Endothelial cell of umbilical vein (primary cell): ENCODE results near the gene TMC4. TPM values are rescaled to one million over a fixed set of nuclear protein-coding genes. Genes with fewer than 3 reads are reported as not detected.

Experiments
- BruUV-seq: library from RNA; stranded (reverse); fragments of 400-500 nt; replicated peaks from 2 replicates; lab custom pipeline; 2021; lab: Mats Ljungman, UMichigan
- CTCF ChIA-PET: fragments of 300-600, 350-600 bp; sonication (Branson Sonifier 250); formaldehyde crosslinking; loops from one replicate; lab custom pipeline; 2021; ENCODE audit warnings: antibody characterized with exemption, inconsistent platforms; lab: Charles Lee
- POLR2A ChIA-PET: fragments of 300-600, 350-600 bp; sonication (Branson Sonifier 250); formaldehyde crosslinking; loops from one replicate; lab custom pipeline; 2021; ENCODE audit warnings: antibody characterized with exemption, inconsistent platforms; lab: Charles Lee
- DNase-seq: peaks from one replicate; pipeline ENCODE4 v3.0.0-alpha.2; 2011; ENCODE audit warnings: low read depth, low spot score
- FAIRE-seq: peaks from 2 replicates; lab custom pipeline; 2011; peaks lifted over from hg19 to GRCh38; lab: Jason Lieb, UNC
- H2AFZ ChIP-seq: 2 replicates; pipeline ENCODE4 v1.6.0; 2012; ENCODE audit warnings: low read depth, low read length, control low read depth, inconsistent platforms
- H3K27ac ChIP-seq: 2 replicates; pipeline ENCODE4 v1.5.1; 2011; ENCODE audit warnings: low read depth, mild to moderate bottlenecking, control low read depth, low read length, moderate library complexity; ENCODE audit not compliant: insufficient read depth
- H3K27me3 ChIP-seq, 2 experiments: 2 replicates each; pipeline versions ENCODE4 v1.6.0 to v1.6.1; 2011; ENCODE audit warnings: low read length in 2 of 2, mixed read lengths in 1 of 2; ENCODE audit not compliant: control insufficient read depth in 2 of 2, insufficient read depth in 2 of 2
- H3K36me3 ChIP-seq, 2 experiments: 2 replicates in 1 of 2; 3 replicates in 1 of 2; pipeline ENCODE4 v1.5.1; 2011; ENCODE audit warnings: low read length in 2 of 2, mild to moderate bottlenecking in 1 of 2, moderate library complexity in 1 of 2; ENCODE audit not compliant: control insufficient read depth in 2 of 2, insufficient read depth in 2 of 2; ENCODE audit errors: extremely low read depth in 1 of 2
- H3K4me1 ChIP-seq: 3 replicates; pipeline ENCODE4 v1.5.1; 2011; ENCODE audit warnings: mild to moderate bottlenecking, low read length; ENCODE audit not compliant: control insufficient read depth, insufficient read depth; ENCODE audit errors: extremely low read depth
- H3K4me2 ChIP-seq: 2 replicates; pipeline ENCODE4 v1.6.1; 2011; ENCODE audit warnings: low read length, control low read depth, mixed read lengths; ENCODE audit not compliant: insufficient read depth
- H3K4me3 ChIP-seq, 3 experiments: fragments of 200-600 bp in 1 of 3; sonication (generic), shearing (Covaris generic) in 1 of 3; replicated peaks in 1 of 3; 2 replicates each; pipeline ENCODE4 v1.5.1; 2011 to 2016; ENCODE audit warnings: control low read depth in 3 of 3, low read length in 3 of 3, mild to moderate bottlenecking in 2 of 3, inconsistent platforms in 1 of 3, low read depth in 1 of 3, moderate library complexity in 1 of 3; ENCODE audit not compliant: insufficient read depth in 1 of 3
- H3K79me2 ChIP-seq: 2 replicates; pipeline ENCODE4 v1.6.0; 2012; ENCODE audit warnings: low read length, inconsistent platforms; ENCODE audit not compliant: control insufficient read depth, insufficient read depth
- H3K9ac ChIP-seq: replicated peaks from 2 replicates; pipeline ENCODE3; 2011; ENCODE audit warnings: low read length, control low read depth; ENCODE audit not compliant: insufficient read depth; ENCODE audit errors: extremely low read depth
- H3K9me1 ChIP-seq: replicated peaks from 3 replicates; pipeline ENCODE4 v1.6.0; 2011; ENCODE audit warnings: mild to moderate bottlenecking, low read length; ENCODE audit not compliant: control insufficient read depth, insufficient read depth; ENCODE audit errors: extremely low read depth
- H3K9me3 ChIP-seq: replicated peaks from 2 replicates; pipeline ENCODE4 v1.5.1; 2012; ENCODE audit warnings: low read length, inconsistent platforms; ENCODE audit not compliant: control insufficient read depth, insufficient read depth
- H4K20me1 ChIP-seq: replicated peaks from 2 replicates; pipeline ENCODE3; 2011; ENCODE audit warnings: mild to moderate bottlenecking, low read length; ENCODE audit not compliant: control insufficient read depth, insufficient read depth; ENCODE audit errors: extremely low read depth
- EZH2 ChIP-seq: IDR thresholded peaks from 2 replicates; pipeline ENCODE4 v1.6.1; 2012; ENCODE audit warnings: borderline replicate concordance, low read depth, mild to moderate bottlenecking, moderate library complexity, low read length, inconsistent platforms; ENCODE audit not compliant: severe bottlenecking
- FOS ChIP-seq: IDR thresholded peaks from 2 replicates; pipeline ENCODE4 v1.6.1; 2011; ENCODE audit warnings: mild to moderate bottlenecking, low read length, moderate library complexity, borderline replicate concordance; ENCODE audit not compliant: insufficient read depth
- JUN ChIP-seq: IDR thresholded peaks from 2 replicates; pipeline ENCODE4 v1.6.1; 2011; ENCODE audit warnings: borderline replicate concordance, low read depth; ENCODE audit not compliant: insufficient read length, insufficient read depth
- MYC ChIP-seq: IDR thresholded peaks from one replicate; pipeline ENCODE4 v1.6.1; 2011; ENCODE audit warnings: mild to moderate bottlenecking, low read depth, low read length
- POLR2A ChIP-seq: IDR thresholded peaks from 2 replicates; pipeline ENCODE4 v1.6.1; 2012; ENCODE audit warnings: low read depth, mild to moderate bottlenecking, control low read depth, low read length
- POLR2AphosphoS5 ChIP-seq: IDR thresholded peaks from 2 replicates; pipeline ENCODE4 v1.6.1; 2012; ENCODE audit warnings: low read depth, mild to moderate bottlenecking, control low read depth, low read length, moderate library complexity; ENCODE audit not compliant: insufficient read depth
- dilution Hi-C: fragments of 300-500 bp; cut with MboI; formaldehyde crosslinking; loops from one replicate; pipeline ENCODE4 v1.15.0; 2019; ENCODE audit warnings: low sequenced_read_pairs; ENCODE audit not compliant: extremely low pct_ligation_motif_present
- intact Hi-C: fragments of 100-400 bp; cut with micrococcal nuclease; formaldehyde crosslinking; loops from one replicate; pipeline ENCODE4 v1.10.0; 2022
- polyA plus RNA-seq, 4 experiments: library from polyadenylated mRNA; depleted of rRNA in 3 of 4; stranded (reverse) in 3 of 4; unstranded in 1 of 4; fragments of >200 nt; gene quantifications; 2 replicates each; pipeline versions ENCODE4 v1.2.1 to v1.2.3, GENCODE V29; 2011 to 2012; ENCODE audit warnings: missing spikeins in 1 of 4
- total RNA-seq: library from RNA; stranded (reverse); gene quantifications from 2 replicates; pipeline ENCODE4 v1.2.3, GENCODE V29; 2021
- TF ChIP-seq, protein P1 (sequence below): IDR thresholded peaks from 2 replicates; pipeline ENCODE4 v1.6.1; 2011; ENCODE audit not compliant: insufficient read depth, insufficient read length
- TF ChIP-seq, protein P2 (sequence below), 2 donors: IDR thresholded peaks; 1 replicate in 1 of 2; 2 replicates in 1 of 2; pipeline ENCODE4 v1.5.1; 2011; ENCODE audit warnings: low read length in 2 of 2, mild to moderate bottlenecking in 2 of 2, moderate library complexity in 2 of 2, control low read depth in 1 of 2, inconsistent platforms in 1 of 2, low read depth in 1 of 2; ENCODE audit not compliant: insufficient read depth in 1 of 2; ENCODE audit errors: extremely low read depth in 1 of 2

TMC4 gene
- total and polyA plus RNA-seq, 2 donors (not counting 3 experiments of a cell fraction or from before 2014, with no cell fraction given) = 0.71 to 1.7 TPM

DNA sequence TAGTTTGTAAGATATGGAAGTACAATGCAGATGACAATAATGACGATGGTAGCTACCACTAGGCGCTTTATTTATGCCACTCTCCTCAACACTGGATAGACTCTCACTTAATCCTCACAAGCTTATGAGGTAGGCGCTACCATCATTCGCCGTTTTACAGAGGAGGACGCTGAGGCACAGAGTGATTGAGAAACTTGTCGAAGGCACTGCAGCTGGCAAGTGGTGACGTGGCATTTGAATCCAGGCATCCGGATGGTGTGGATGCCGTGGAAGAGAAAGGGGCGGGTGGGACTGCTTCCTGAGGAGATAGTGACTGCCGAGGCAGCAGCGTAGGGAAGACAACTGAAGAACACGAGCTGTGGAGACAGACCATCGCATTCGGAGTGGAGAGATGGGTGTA lies 26.4 kb upstream of the TMC4 start:
- DNase-seq (no peak), FAIRE-seq (no peak)
- Histone ChIP-seq H3K4me3 (no peak overlapping the region), H3K4me1 (peaks cover 29% of the 10 kb centered on the region), H3K9ac (no peak overlapping the region), H3K27ac (no peak overlapping the region), H3K36me3 (peaks cover 19 to 23% of the 10 kb centered on the region in 2 experiments), H3K4me2 (no peak overlapping the region), H3K27me3 (no peaks in the 10 kb centered on the region), H3K79me2 (peaks cover 37% of the 10 kb centered on the region), H4K20me1 (peaks cover 3% of the 10 kb centered on the region), H2AFZ (no peak overlapping the region), H3K9me1 (no peaks in the 10 kb centered on the region), H3K9me3 (no peaks in the 10 kb centered on the region)
- dilution Hi-C loops (no loop called here), intact Hi-C loops (no loop called here)
- BruUV-seq = no TSS peak
- CTCF ChIA-PET = interaction anchor here (0.7 to 1.1 kb wide), 4 partner anchors 11 to 66 kb away, joined by 3 to 4 read pairs (median 3); no protein-coding TSS in a partner anchor
- POLR2A ChIA-PET = interaction anchor here (6.0 kb wide), 1 partner anchor 9 kb away, joined by 91 read pairs; the partner anchor contains the start of genes MBOAT7 and TSEN34
- TF ChIP-seq, protein P1, sequence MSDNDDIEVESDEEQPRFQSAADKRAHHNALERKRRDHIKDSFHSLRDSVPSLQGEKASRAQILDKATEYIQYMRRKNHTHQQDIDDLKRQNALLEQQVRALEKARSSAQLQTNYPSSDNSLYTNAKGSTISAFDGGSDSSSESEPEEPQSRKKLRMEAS = no peak
- TF ChIP-seq MYC (no peak), FOS (no peak), JUN (no peak), POLR2AphosphoS5 (no peak), EZH2 (no peak), POLR2A (no peak)
- TF ChIP-seq, protein P2, sequence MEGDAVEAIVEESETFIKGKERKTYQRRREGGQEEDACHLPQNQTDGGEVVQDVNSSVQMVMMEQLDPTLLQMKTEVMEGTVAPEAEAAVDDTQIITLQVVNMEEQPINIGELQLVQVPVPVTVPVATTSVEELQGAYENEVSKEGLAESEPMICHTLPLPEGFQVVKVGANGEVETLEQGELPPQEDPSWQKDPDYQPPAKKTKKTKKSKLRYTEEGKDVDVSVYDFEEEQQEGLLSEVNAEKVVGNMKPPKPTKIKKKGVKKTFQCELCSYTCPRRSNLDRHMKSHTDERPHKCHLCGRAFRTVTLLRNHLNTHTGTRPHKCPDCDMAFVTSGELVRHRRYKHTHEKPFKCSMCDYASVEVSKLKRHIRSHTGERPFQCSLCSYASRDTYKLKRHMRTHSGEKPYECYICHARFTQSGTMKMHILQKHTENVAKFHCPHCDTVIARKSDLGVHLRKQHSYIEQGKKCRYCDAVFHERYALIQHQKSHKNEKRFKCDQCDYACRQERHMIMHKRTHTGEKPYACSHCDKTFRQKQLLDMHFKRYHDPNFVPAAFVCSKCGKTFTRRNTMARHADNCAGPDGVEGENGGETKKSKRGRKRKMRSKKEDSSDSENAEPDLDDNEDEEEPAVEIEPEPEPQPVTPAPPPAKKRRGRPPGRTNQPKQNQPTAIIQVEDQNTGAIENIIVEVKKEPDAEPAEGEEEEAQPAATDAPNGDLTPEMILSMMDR (IDR thresholded peaks at IDR 0.05; ENCODE audit: extremely low read depth in 1 of 2, insufficient read depth in 1 of 2, low read depth in 1 of 2, low read length in 2 of 2) = no peak
